ENCODE data around the gene NCK1.
A peak's percentile ranks its signal among the peaks of the same experiment; 100 is the strongest.

The NCK1 gene

DNA sequence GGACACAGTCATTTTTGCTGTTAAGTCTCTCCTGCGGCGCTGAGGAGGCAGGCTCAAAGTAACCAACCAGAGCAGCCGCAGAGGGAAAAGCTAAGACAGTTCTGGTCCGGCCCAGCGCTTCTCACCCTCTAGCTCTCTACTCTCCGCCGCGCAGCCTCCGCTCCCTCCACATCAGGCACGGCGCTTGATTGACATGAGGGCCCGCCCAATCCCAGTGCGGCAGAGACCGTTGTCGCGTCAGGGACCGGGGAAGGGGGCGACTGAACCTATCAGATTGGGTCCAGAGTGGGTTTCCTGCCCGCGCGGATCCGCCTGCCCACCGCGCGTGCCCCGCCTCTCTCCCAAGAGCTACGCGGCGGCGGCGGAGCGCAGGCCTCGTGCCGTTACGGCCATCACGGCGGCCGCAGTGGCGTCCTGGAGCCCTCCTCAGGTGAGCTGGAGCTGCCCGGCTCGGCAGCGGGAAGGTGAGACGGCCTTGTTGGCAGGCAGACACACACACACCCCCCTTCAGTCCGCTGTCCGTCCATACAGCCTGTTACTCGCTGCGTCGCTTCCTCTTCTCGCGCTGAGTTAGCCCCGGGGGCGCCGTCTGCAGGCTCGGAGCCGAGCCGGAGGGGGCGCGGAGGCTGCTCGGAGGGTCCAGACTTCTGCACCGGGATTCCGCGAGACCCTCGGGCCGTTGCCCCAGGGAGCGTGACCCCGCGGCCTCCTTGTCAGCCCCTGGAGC lies at the start of gene NCK1:
Gene NCK1 (plus strand): TSS at position 319 of the 727 bp plus-strand sequence. CDS start 65,794 bp downstream, outside the sequence.
- DNase-seq (ENCODE audit: low read depth), result peak; percentile 99
- TF ChIP-seq, protein P1, sequence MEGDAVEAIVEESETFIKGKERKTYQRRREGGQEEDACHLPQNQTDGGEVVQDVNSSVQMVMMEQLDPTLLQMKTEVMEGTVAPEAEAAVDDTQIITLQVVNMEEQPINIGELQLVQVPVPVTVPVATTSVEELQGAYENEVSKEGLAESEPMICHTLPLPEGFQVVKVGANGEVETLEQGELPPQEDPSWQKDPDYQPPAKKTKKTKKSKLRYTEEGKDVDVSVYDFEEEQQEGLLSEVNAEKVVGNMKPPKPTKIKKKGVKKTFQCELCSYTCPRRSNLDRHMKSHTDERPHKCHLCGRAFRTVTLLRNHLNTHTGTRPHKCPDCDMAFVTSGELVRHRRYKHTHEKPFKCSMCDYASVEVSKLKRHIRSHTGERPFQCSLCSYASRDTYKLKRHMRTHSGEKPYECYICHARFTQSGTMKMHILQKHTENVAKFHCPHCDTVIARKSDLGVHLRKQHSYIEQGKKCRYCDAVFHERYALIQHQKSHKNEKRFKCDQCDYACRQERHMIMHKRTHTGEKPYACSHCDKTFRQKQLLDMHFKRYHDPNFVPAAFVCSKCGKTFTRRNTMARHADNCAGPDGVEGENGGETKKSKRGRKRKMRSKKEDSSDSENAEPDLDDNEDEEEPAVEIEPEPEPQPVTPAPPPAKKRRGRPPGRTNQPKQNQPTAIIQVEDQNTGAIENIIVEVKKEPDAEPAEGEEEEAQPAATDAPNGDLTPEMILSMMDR (IDR thresholded peaks at IDR 0.05; ENCODE audit: insufficient read depth, low read depth, low read length, missing control alignments), result no peak
- H3K4me3 ChIP-seq (ENCODE audit: low read depth, low read length), result peak within 1 kb of the TSS; percentile 96

GRCh38 chr3:136817448-136817847 lies 44.6 kb upstream of the NCK1 start:
- no peak overlapping the region for H3K4me3 ChIP-seq (ENCODE audit: low read depth, low read length)
- TF ChIP-seq, protein P1 (IDR thresholded peaks at IDR 0.05; ENCODE audit: insufficient read depth, low read depth, low read length, missing control alignments), result no peak
- DNase-seq (ENCODE audit: low read depth), result no peak

DNA sequence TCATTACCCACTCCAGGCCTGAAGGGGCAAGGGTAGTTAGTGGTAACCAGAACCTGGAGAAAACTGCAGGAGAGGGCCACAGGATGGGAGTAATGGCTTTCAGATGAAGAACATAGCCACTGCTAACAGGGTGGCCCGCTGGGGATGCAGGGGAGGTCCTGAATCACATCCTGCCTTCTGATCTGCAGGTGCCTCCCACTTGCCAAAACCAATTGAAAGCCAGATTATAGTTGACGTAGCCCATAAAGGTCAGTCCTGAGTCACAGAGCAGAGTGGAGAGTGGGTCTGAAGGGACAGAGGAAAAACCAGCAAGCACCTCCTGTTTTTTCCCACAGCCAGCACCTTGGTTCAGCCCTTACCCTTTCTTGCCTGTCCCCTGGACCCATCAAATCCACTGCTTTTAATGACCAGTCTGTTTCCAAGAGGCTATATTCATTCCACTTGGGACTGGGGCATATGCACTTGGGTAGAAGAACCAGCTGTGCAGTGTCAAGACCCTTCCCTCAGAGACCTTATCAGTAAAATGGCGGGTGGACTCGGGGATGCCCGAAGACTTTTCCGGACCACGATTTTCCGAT lies 43.7 kb upstream of the NCK1 start:
- TF ChIP-seq, protein P1 (IDR thresholded peaks at IDR 0.05; ENCODE audit: insufficient read depth, low read depth, low read length, missing control alignments), result no peak
- DNase-seq (ENCODE audit: low read depth), result no peak
- H3K4me3 ChIP-seq (ENCODE audit: low read depth, low read length), result peak overlapping the region; percentile 51

DNA sequence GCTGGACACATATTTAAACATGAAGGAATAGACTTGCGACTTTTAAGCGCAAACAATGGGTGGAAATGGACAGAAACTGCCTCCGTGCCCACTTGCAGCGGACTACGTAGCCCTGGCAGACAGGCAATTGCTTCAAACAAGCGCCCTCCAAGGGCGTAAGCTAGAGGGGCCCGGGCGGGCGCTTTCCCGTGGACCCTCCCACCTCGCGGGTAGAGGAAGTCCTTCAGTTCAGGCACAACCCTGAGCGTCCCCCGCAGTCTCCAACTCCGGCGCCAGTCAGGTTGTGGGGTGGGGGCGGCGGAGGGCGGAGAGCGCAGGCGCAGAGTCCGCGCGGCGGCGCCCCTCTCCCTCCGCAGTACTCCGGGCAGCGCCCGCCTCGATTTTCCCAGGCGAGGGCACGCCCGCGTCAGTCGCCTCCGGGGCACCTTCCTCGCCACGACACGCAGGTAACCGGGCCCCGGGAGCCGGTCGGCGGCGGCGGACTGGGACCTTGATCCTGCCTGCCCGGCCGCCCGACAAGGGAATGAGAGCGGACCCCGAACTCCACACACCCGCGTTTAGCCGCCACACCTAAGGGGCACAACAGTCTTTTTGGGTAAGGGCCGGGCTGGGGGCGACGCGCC lies 43.1 kb upstream of the NCK1 start, which contains the start of gene SLC35G2:
Gene SLC35G2 (plus strand): TSS at position 358 of the 623 bp plus-strand sequence. CDS start 35,335 bp downstream, outside the sequence.
- TF ChIP-seq, protein P1 (IDR thresholded peaks at IDR 0.05; ENCODE audit: insufficient read depth, low read depth, low read length, missing control alignments), result no peak
- DNase-seq (ENCODE audit: low read depth), result peak; percentile 18

GRCh38 chr3:136819392-136819730 lies 42.6 kb upstream of the NCK1 start:
- TF ChIP-seq, protein P1 (IDR thresholded peaks at IDR 0.05; ENCODE audit: insufficient read depth, low read depth, low read length, missing control alignments), result no peak
- H3K4me3 ChIP-seq (ENCODE audit: low read depth, low read length), result peak overlapping the region; percentile 51
- DNase-seq (ENCODE audit: low read depth), result no peak

More for the DNA sequence above, 43.1 kb upstream of the NCK1 start, which contains the start of gene SLC35G2:
- H3K4me3 ChIP-seq (ENCODE audit: low read depth, low read length), result peak within 1 kb of the TSS; percentile 51

DNA sequence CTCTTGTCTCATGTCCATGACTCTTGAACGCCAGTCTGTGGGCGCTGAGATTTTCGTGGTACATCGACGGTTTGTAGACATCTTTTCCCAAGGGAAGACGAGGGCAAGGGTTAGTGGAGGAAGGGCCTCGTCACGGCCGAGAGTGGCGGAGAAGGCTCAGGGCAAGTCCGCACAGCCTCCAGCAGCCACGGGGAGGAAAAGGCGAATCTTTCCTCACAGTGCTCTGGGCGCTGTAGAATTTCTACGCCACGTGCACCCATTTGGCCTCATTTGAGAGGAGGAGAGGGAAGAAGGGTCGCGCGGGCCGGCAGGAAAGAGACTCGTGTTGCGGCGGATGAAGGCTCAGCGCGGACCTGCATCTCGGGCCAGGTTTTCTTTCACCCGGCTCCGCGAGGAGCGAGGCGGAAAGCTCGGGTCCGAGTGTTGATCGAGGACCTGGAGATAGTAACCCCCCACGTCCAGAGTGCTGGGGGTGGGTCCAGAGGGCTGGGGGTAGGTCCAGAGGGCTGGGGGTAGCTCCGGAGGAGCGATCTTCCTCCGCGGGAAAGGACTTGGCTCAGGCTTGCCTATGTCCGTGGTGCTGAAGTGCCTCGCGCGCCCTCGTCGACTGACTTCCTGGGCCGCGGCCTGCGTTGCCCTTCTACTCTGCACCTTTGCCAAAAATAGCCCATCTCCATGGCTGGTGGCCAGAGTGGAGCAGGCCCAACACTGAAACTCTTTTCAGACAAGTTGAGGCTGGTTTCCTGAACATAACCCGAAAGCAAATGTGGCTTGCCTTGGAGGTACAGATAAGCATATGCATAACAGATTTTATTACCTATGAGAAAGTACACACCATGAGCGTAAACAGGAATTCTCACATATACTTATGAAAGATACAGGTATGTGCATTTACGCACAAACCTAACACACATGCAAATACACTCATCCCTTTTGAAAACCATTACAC lies 42.0 kb upstream of the NCK1 start:
- DNase-seq (ENCODE audit: low read depth), result peak; percentile 3
- TF ChIP-seq, protein P1 (IDR thresholded peaks at IDR 0.05; ENCODE audit: insufficient read depth, low read depth, low read length, missing control alignments), result no peak
- peak overlapping the region; percentile 51 for H3K4me3 ChIP-seq (ENCODE audit: low read depth, low read length)

All from GM12865 (cell line).